Measurements from ENCODE around the gene EGLN2.
"Not testable (repeated sequence)": the region's sequence is repeated elsewhere in the genome, so short reads cannot be mapped to it uniquely, and the experiment has no call there.

The EGLN2 gene

GRCh38 chr19:40798683-40799557 lies at the start of gene EGLN2:
TSS of gene EGLN2 (plus strand) at chr19:40799191. CDS start at chr19:40800573, 1,382 bp downstream.
- in situ Hi-C loops (cut with HindIII; ENCODE audit: low sequenced_read_pairs): no loop called here

GRCh38 chr19:40750058-40750873 lies 48.7 kb upstream of the EGLN2 start, which contains the start of gene ACTMAP:
TSS of gene ACTMAP (minus strand) at chr19:40750477. CDS start at chr19:40749803, 674 bp downstream.
- in situ Hi-C loops (cut with HindIII; ENCODE audit: low sequenced_read_pairs): no loop called here

- in situ Hi-C loops (cut with HindIII; ENCODE audit: low sequenced_read_pairs): no loop called here
Measured at GRCh38 chr19:40750874-40751537, 48.0 kb upstream of the EGLN2 start, which contains the start of gene SNRPA. TSS of gene SNRPA (plus strand) at chr19:40751203. CDS start at chr19:40751409, 206 bp downstream.

GRCh38 chr19:40752257-40752781 lies 46.7 kb upstream of the EGLN2 start:
- in situ Hi-C loops (cut with HindIII; ENCODE audit: low sequenced_read_pairs): no loop called here

- in situ Hi-C loops (cut with HindIII; ENCODE audit: low sequenced_read_pairs): no loop called here
Measured at GRCh38 chr19:40754611-40755247, 44.3 kb upstream of the EGLN2 start.

- in situ Hi-C loops (cut with HindIII; ENCODE audit: low sequenced_read_pairs): no loop called here
Measured at GRCh38 chr19:40755248-40755624, 43.8 kb upstream of the EGLN2 start.

- in situ Hi-C loops (cut with HindIII; ENCODE audit: low sequenced_read_pairs): no loop called here
Measured at GRCh38 chr19:40755791-40756190, 43.2 kb upstream of the EGLN2 start.

GRCh38 chr19:40756502-40757110 lies 42.4 kb upstream of the EGLN2 start:
- in situ Hi-C loops (cut with HindIII; ENCODE audit: low sequenced_read_pairs): no loop called here

GRCh38 chr19:40758491-40758890 lies 40.5 kb upstream of the EGLN2 start:
- in situ Hi-C loops (cut with HindIII; ENCODE audit: low sequenced_read_pairs): no loop called here

- in situ Hi-C loops (cut with HindIII; ENCODE audit: low sequenced_read_pairs): no loop called here
Measured at GRCh38 chr19:40759352-40759751, 39.6 kb upstream of the EGLN2 start.

GRCh38 chr19:40762754-40763470 lies 36.1 kb upstream of the EGLN2 start:
- in situ Hi-C loops (cut with HindIII; ENCODE audit: low sequenced_read_pairs): no loop called here

GRCh38 chr19:40763526-40763925 lies 35.5 kb upstream of the EGLN2 start:
- in situ Hi-C loops (cut with HindIII; ENCODE audit: low sequenced_read_pairs): no loop called here

GRCh38 chr19:40763963-40764362 lies 35.0 kb upstream of the EGLN2 start:
- in situ Hi-C loops (cut with HindIII; ENCODE audit: low sequenced_read_pairs): no loop called here

GRCh38 chr19:40766385-40766784 lies 32.6 kb upstream of the EGLN2 start:
- in situ Hi-C loops (cut with HindIII; ENCODE audit: low sequenced_read_pairs): not testable (repeated sequence)

GRCh38 chr19:40768869-40769268 lies 30.1 kb upstream of the EGLN2 start:
- in situ Hi-C loops (cut with HindIII; ENCODE audit: low sequenced_read_pairs): no loop called here

- in situ Hi-C loops (cut with HindIII; ENCODE audit: low sequenced_read_pairs): not testable (repeated sequence)
Measured at GRCh38 chr19:40771101-40771862, 27.7 kb upstream of the EGLN2 start.

GRCh38 chr19:40774916-40775631 lies 23.9 kb upstream of the EGLN2 start, which contains the start of gene MIA:
TSS of gene MIA (plus strand) at chr19:40775521. CDS start at chr19:40775543, 22 bp downstream.
- in situ Hi-C loops (cut with HindIII; ENCODE audit: low sequenced_read_pairs): loop anchor here (5.0 kb wide), 1 partner anchor 43 kb away; no protein-coding TSS in a partner anchor

- in situ Hi-C loops (cut with HindIII; ENCODE audit: low sequenced_read_pairs): loop anchor here (5.0 kb wide), 1 partner anchor 43 kb away; no protein-coding TSS in a partner anchor
Measured at GRCh38 chr19:40775632-40776022, 23.4 kb upstream of the EGLN2 start.
